HEK293 (cell line): Measurements from ENCODE around the gene LRP1.

ENCODE experiments used
- CTCF ChIA-PET: fragments of 350-600 bp; formaldehyde crosslinking; extraction: SDS; loops from one replicate; lab custom pipeline; 2021; ENCODE audit warnings: antibody characterized with exemption; lab: Yijun Ruan, JAX
- POLR2A ChIA-PET: fragments of 300-600 bp; formaldehyde crosslinking; extraction: SDS; loops from one replicate; lab custom pipeline; 2020; ENCODE audit warnings: antibody characterized with exemption, inconsistent platforms; lab: Yijun Ruan, JAX
- H3K27ac ChIP-seq: fragments of 200-500 bp; sonication (Bioruptor generic); 2 replicates; pipeline ENCODE4 v1.5.1; 2014; ENCODE audit warnings: low read depth, low read length, control low read depth, inconsistent platforms; ENCODE audit errors: extremely low read depth
- H3K36me3 ChIP-seq, 2 experiments: fragments of 200-500 bp in 1 of 2; sonication (Bioruptor generic) in 1 of 2; 1 replicate in 1 of 2; 2 replicates in 1 of 2; pipeline ENCODE4 v1.5.1; 2014 to 2017; ENCODE audit warnings: inconsistent platforms in 2 of 2, low read length in 2 of 2; ENCODE audit not compliant: control insufficient read depth in 2 of 2, insufficient read depth in 1 of 2
- H3K4me1 ChIP-seq: fragments of 200-500 bp; sonication (Bioruptor generic); 2 replicates; pipeline ENCODE4 v1.5.1; 2014; ENCODE audit warnings: mild to moderate bottlenecking, low read length, inconsistent platforms; ENCODE audit not compliant: control insufficient read depth, insufficient read depth
- H3K4me3 ChIP-seq: 2 replicates; pipeline ENCODE4 v1.5.1; 2011; ENCODE audit warnings: low read depth, mild to moderate bottlenecking, control low read depth, low read length, moderate library complexity
- H3K9me3 ChIP-seq: fragments of 200-500 bp; sonication (Bioruptor generic); 2 replicates; pipeline ENCODE4 v1.5.1; 2014; ENCODE audit warnings: low read depth, low read length, inconsistent platforms; ENCODE audit not compliant: control insufficient read depth, insufficient read depth
- HOXD13 ChIP-seq: sonication (generic); formaldehyde crosslinking; IDR thresholded peaks from 2 replicates; pipeline ENCODE4 v1.8.0; 2022; ENCODE audit warnings: missing genetic modification reagents, borderline replicate concordance
- KLF1 ChIP-seq: fragments of 450-650 bp; formaldehyde crosslinking; IDR thresholded peaks from 2 replicates; pipeline ENCODE4 v1.5.1; 2016; ENCODE audit warnings: missing biosample characterization, missing genetic modification characterization
- OSR2 ChIP-seq: fragments of 450-650 bp; formaldehyde crosslinking; IDR thresholded peaks from 2 replicates; pipeline ENCODE4 v1.5.1; 2016; ENCODE audit warnings: missing biosample characterization, missing genetic modification characterization
- OVOL3 ChIP-seq: fragments of 450-650 bp; formaldehyde crosslinking; IDR thresholded peaks from 2 replicates; pipeline ENCODE4 v1.5.1; 2016; ENCODE audit warnings: missing biosample characterization, missing genetic modification characterization
- REPIN1 ChIP-seq: fragments of 450-650 bp; formaldehyde crosslinking; IDR thresholded peaks from 2 replicates; pipeline ENCODE4 v1.5.1; 2017; ENCODE audit warnings: missing biosample characterization, missing genetic modification characterization, low read depth
- SETDB1 ChIP-seq: IDR thresholded peaks from one replicate; pipeline ENCODE4 v1.6.1; 2017; ENCODE audit warnings: mild to moderate bottlenecking, low read length, moderate library complexity, mixed read lengths; ENCODE audit not compliant: insufficient read length
- SP7 ChIP-seq: fragments of 450-650 bp; formaldehyde crosslinking; IDR thresholded peaks from 2 replicates; pipeline ENCODE4 v1.5.1; 2016; ENCODE audit warnings: missing biosample characterization, missing genetic modification characterization
- ZBTB17 ChIP-seq: fragments of 450-650 bp; formaldehyde crosslinking; IDR thresholded peaks from 2 replicates; pipeline ENCODE4 v1.5.1; 2016; ENCODE audit warnings: missing biosample characterization, missing genetic modification characterization
- ZBTB20 ChIP-seq: fragments of 450-650 bp; formaldehyde crosslinking; IDR thresholded peaks from 2 replicates; pipeline ENCODE4 v1.5.1; 2016; ENCODE audit warnings: missing biosample characterization, missing genetic modification characterization
- ZBTB48 ChIP-seq: fragments of 450-650 bp; formaldehyde crosslinking; IDR thresholded peaks from 2 replicates; pipeline ENCODE4 v1.5.1; 2016; ENCODE audit warnings: missing biosample characterization, missing genetic modification characterization
- ZBTB8A ChIP-seq: fragments of 450-650 bp; formaldehyde crosslinking; IDR thresholded peaks from 2 replicates; pipeline ENCODE4 v1.5.1; 2016; ENCODE audit warnings: missing biosample characterization, missing genetic modification characterization
- ZFHX2 ChIP-seq: fragments of 450-650 bp; formaldehyde crosslinking; conservative IDR thresholded peaks from 2 replicates; pipeline ENCODE4 v1.5.1; 2016; ENCODE audit warnings: missing biosample characterization, missing genetic modification characterization
- ZNF133 ChIP-seq: fragments of 450-650 bp; formaldehyde crosslinking; IDR thresholded peaks from 2 replicates; pipeline ENCODE4 v1.5.1; 2016; ENCODE audit warnings: missing biosample characterization, missing genetic modification characterization
- ZNF274 ChIP-seq, 2 experiments: fragments of 200-500 bp in 1 of 2; fragments of 450-650 bp in 1 of 2; sonication (Bioruptor generic) in 1 of 2; formaldehyde crosslinking in 1 of 2; IDR thresholded peaks; 2 replicates each; pipeline versions ENCODE4 v1.5.1 to v1.6.1; 2014 to 2016; ENCODE audit warnings: borderline replicate concordance in 1 of 2, inconsistent platforms in 1 of 2, low read length in 1 of 2, missing biosample characterization in 1 of 2, missing genetic modification characterization in 1 of 2
- ZNF341 ChIP-seq: fragments of 450-650 bp; formaldehyde crosslinking; IDR thresholded peaks from 2 replicates; pipeline ENCODE4; 2016; ENCODE audit warnings: low read depth, missing biosample characterization, missing genetic modification characterization
- ZNF37A ChIP-seq: fragments of 450-650 bp; IDR thresholded peaks from 2 replicates; pipeline ENCODE4 v1.5.1; 2018; ENCODE audit warnings: missing biosample characterization, missing genetic modification characterization
- ZNF501 ChIP-seq: fragments of 450-650 bp; formaldehyde crosslinking; IDR thresholded peaks from 2 replicates; pipeline ENCODE4 v1.5.1; 2016; ENCODE audit warnings: missing biosample characterization, missing genetic modification characterization
- ZNF555 ChIP-seq: fragments of 450-650 bp; formaldehyde crosslinking; conservative IDR thresholded peaks from 2 replicates; pipeline ENCODE4 v1.5.1; 2017; ENCODE audit warnings: missing biosample characterization, mild to moderate bottlenecking, missing genetic modification characterization, inconsistent platforms
- ZNF777 ChIP-seq: fragments of 450-650 bp; formaldehyde crosslinking; IDR thresholded peaks from 2 replicates; pipeline ENCODE4 v1.5.1; 2017; ENCODE audit warnings: missing biosample characterization, missing genetic modification characterization, borderline replicate concordance
- ZSCAN23 ChIP-seq: fragments of 450-650 bp; formaldehyde crosslinking; IDR thresholded peaks from 2 replicates; pipeline ENCODE4 v1.5.1; 2016; ENCODE audit warnings: missing biosample characterization, missing genetic modification characterization
- ZSCAN30 ChIP-seq: fragments of 450-650 bp; IDR thresholded peaks from 2 replicates; pipeline ENCODE4 v1.5.1; 2018; ENCODE audit warnings: missing biosample characterization, mild to moderate bottlenecking, missing genetic modification characterization, moderate library complexity
- TF ChIP-seq, protein P1 (sequence below): fragments of 450-650 bp; formaldehyde crosslinking; IDR thresholded peaks from 2 replicates; pipeline ENCODE4 v1.5.1; 2017; ENCODE audit warnings: missing biosample characterization, missing genetic modification characterization
- TF ChIP-seq, protein P2 (sequence below): fragments of 450-650 bp; formaldehyde crosslinking; IDR thresholded peaks from 2 replicates; pipeline ENCODE4 v1.5.1; 2016; ENCODE audit warnings: missing biosample characterization, missing genetic modification characterization
- TF ChIP-seq, protein P3 (sequence below): fragments of 450-650 bp; formaldehyde crosslinking; IDR thresholded peaks from 2 replicates; pipeline ENCODE4 v1.5.1; 2017; ENCODE audit warnings: missing biosample characterization, missing genetic modification characterization
- TF ChIP-seq, protein P4 (sequence below): fragments of 450-650 bp; formaldehyde crosslinking; IDR thresholded peaks from 2 replicates; pipeline ENCODE4 v1.5.1; 2016; ENCODE audit warnings: missing biosample characterization, missing genetic modification characterization

The LRP1 gene

DNA sequence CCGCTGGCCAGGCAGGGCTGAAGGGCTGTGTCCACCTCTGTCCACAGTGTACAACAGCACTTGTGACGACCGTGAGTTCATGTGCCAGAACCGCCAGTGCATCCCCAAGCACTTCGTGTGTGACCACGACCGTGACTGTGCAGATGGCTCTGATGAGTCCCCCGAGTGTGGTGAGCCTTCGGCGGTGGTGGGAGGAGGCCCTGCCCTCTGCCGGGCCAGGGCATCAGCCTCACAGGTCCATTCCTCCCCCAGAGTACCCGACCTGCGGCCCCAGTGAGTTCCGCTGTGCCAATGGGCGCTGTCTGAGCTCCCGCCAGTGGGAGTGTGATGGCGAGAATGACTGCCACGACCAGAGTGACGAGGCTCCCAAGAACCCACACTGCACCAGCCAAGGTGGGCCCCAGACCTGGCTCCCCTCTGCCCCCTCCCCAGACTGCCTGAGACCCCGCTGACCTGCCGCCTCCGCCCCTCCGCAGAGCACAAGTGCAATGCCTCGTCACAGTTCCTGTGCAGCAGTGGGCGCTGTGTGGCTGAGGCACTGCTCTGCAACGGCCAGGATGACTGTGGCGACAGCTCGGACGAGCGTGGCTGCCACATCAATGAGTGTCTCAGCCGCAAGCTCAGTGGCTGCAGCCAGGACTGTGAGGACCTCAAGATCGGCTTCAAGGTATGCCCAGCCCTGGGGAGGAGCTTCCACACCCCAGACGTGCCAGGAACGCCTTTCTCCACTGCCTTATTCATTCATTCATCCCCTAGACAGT, 67.5 kb downstream of the LRP1 start:
- ChIA-PET POLR2A (no interaction called here), CTCF (interaction anchor here (0.6 to 1.5 kb wide), 3 partner anchors 9 to 47 kb away, joined by 3 to 5 read pairs (median 3); no protein-coding TSS in a partner anchor)
- peaks cover 9 to 99% of the 10 kb centered on the region in 2 experiments; a peak in 2 of 3 replicates for H3K36me3 ChIP-seq
- no peaks in the 10 kb centered on the region for H3K9me3 ChIP-seq
- H3K27ac ChIP-seq = no peak overlapping the region
- no peaks in the 10 kb centered on the region for H3K4me1 ChIP-seq
- TF ChIP-seq KLF1 (peak; percentile 29; the same call in 1 of the 2 replicates), REPIN1 (no peak)
- no peak overlapping the region for H3K4me3 ChIP-seq

DNA sequence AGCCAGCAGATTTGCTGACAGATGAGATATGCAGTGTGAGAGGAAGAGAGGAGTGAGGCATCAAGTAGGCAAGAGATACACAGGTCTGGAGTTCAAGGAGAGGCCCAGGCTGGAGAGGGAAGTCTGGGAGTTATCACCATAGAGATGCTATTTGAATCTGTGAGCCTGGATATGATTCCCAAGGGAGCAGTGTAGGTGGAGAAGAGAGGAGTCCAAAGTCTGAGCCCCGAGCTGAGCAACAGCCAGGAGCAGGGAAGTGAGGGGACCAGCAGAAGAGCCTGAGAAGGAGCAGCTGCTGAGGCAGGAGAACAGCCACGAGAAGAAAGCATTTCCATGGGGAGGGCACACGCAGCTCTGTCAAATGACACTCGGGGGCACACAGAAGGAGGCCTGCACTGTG, 68.2 kb downstream of the LRP1 start:
- CTCF ChIA-PET = interaction anchor here (1.5 kb wide), 2 partner anchors 46 to 85 kb away, joined by 5 read pairs; partner anchors contain the start of gene STAT6
- TF ChIP-seq ZFHX2 (tag by site-specific recombination) (0 out of 2 replicates have a peak, but pooled peaks have one; percentile 9), ZNF341 (tag by site-specific recombination) (peak; percentile 65), ZBTB17 (tag by site-specific recombination) (peak; percentile 60; the same call in 1 of the 2 replicates), ZNF37A (tag by site-specific recombination) (no peak)
- Histone ChIP-seq H3K4me1 (no peaks in the 10 kb centered on the region), H3K36me3 (peaks cover 7 to 99% of the 10 kb centered on the region in 2 experiments; a peak in 2 of 3 replicates), H3K9me3 (no peaks in the 10 kb centered on the region), H3K4me3 (no peak overlapping the region), H3K27ac (no peak overlapping the region)
- POLR2A ChIA-PET = no interaction called here

DNA sequence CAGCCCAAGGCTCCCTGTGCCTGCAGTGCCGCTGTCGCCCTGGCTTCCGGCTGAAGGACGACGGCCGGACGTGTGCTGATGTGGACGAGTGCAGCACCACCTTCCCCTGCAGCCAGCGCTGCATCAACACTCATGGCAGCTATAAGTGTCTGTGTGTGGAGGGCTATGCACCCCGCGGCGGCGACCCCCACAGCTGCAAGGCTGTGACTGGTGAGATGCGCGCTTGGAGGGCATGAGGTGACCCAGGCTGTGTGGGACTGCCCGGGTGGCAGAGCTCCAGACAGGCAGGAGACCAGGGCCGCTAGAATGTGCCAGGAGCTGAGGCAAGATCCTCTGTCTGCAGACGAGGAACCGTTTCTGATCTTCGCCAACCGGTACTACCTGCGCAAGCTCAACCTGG, 68.7 kb downstream of the LRP1 start:
- Histone ChIP-seq H3K9me3 (no peaks in the 10 kb centered on the region), H3K36me3 (peaks cover 2 to 99% of the 10 kb centered on the region in 2 experiments; a peak in 2 of 3 replicates), H3K27ac (no peak overlapping the region), H3K4me1 (no peaks in the 10 kb centered on the region), H3K4me3 (no peak overlapping the region)
- ChIA-PET CTCF (interaction anchor here (1.5 kb wide), 2 partner anchors 46 to 85 kb away, joined by 5 read pairs; partner anchors contain the start of gene STAT6), POLR2A (no interaction called here)
- no peak for TF ChIP-seq OVOL3 (tag by site-specific recombination)
- TF ChIP-seq HOXD13 (CRISPR knock-in tag) = no peak
- no peak for TF ChIP-seq ZNF274 (IDR thresholded peaks at IDR 0.05; ENCODE audit: low read length)
- no peak for TF ChIP-seq ZNF274 (tag by site-specific recombination; IDR thresholded peaks at IDR 0.05; ENCODE audit: borderline replicate concordance)
- TF ChIP-seq ZNF555 (tag by site-specific recombination) = no peak
- no peak for TF ChIP-seq SP7
- no peak for TF ChIP-seq ZNF133 (tag by site-specific recombination)
- TF ChIP-seq ZNF501 (tag by site-specific recombination) = no peak
- TF ChIP-seq, protein P1, sequence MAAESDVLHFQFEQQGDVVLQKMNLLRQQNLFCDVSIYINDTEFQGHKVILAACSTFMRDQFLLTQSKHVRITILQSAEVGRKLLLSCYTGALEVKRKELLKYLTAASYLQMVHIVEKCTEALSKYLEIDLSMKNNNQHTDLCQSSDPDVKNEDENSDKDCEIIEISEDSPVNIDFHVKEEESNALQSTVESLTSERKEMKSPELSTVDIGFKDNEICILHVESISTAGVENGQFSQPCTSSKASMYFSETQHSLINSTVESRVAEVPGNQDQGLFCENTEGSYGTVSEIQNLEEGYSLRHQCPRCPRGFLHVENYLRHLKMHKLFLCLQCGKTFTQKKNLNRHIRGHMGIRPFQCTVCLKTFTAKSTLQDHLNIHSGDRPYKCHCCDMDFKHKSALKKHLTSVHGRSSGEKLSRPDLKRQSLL (tag by site-specific recombination) = no peak
- TF ChIP-seq SETDB1 = no peak
- no peak for TF ChIP-seq ZNF777 (tag by site-specific recombination)
- TF ChIP-seq ZSCAN30 (tag by site-specific recombination) = no peak
- no peak for TF ChIP-seq ZSCAN23
- TF ChIP-seq, protein P2, sequence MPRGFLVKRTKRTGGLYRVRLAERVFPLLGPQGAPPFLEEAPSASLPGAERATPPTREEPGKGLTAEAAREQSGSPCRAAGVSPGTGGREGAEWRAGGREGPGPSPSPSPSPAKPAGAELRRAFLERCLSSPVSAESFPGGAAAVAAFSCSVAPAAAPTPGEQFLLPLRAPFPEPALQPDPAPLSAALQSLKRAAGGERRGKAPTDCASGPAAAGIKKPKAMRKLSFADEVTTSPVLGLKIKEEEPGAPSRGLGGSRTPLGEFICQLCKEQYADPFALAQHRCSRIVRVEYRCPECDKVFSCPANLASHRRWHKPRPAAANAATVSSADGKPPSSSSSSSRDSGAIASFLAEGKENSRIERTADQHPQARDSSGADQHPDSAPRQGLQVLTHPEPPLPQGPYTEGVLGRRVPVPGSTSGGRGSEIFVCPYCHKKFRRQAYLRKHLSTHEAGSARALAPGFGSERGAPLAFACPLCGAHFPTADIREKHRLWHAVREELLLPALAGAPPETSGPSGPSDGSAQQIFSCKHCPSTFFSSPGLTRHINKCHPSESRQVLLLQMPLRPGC (tag by site-specific recombination) = no peak
- TF ChIP-seq, protein P3, sequence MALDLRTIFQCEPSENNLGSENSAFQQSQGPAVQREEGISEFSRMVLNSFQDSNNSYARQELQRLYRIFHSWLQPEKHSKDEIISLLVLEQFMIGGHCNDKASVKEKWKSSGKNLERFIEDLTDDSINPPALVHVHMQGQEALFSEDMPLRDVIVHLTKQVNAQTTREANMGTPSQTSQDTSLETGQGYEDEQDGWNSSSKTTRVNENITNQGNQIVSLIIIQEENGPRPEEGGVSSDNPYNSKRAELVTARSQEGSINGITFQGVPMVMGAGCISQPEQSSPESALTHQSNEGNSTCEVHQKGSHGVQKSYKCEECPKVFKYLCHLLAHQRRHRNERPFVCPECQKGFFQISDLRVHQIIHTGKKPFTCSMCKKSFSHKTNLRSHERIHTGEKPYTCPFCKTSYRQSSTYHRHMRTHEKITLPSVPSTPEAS (tag by site-specific recombination) = no peak
- TF ChIP-seq ZBTB20 (tag by site-specific recombination) = no peak
- TF ChIP-seq ZBTB8A (tag by site-specific recombination) = no peak
- TF ChIP-seq OSR2 = no peak
- TF ChIP-seq, protein P4, sequence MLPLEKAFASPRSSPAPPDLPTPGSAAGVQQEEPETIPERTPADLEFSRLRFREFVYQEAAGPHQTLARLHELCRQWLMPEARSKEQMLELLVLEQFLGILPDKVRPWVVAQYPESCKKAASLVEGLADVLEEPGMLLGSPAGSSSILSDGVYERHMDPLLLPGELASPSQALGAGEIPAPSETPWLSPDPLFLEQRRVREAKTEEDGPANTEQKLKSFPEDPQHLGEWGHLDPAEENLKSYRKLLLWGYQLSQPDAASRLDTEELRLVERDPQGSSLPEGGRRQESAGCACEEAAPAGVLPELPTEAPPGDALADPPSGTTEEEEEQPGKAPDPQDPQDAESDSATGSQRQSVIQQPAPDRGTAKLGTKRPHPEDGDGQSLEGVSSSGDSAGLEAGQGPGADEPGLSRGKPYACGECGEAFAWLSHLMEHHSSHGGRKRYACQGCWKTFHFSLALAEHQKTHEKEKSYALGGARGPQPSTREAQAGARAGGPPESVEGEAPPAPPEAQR (tag by site-specific recombination) = no peak
- no peak for TF ChIP-seq ZBTB48 (tag by site-specific recombination)
